ENCODE measurements around the gene RRAGB.
"Not testable (repeated sequence)": the region's sequence is repeated elsewhere in the genome, so short reads cannot be mapped to it uniquely, and the experiment has no call there.

The RRAGB gene

GRCh38 chrX:55738969-55739368, 21.4 kb downstream of the RRAGB start:
- no peak for FAIRE-seq
- no peak for DNase-seq (ENCODE audit: insufficient read length, low spot score)
- no peak for TF ChIP-seq CTCF (IDR thresholded peaks at IDR 0.05; ENCODE audit: insufficient read depth, missing control alignments)

- TF ChIP-seq CTCF (IDR thresholded peaks at IDR 0.05; ENCODE audit: insufficient read depth, missing control alignments) = no peak
- FAIRE-seq = no peak
- no peak for DNase-seq (ENCODE audit: insufficient read length, low spot score)
These were observed 25.1 kb downstream of the RRAGB start for GRCh38 chrX:55742649-55743048.

GRCh38 chrX:55748463-55748862, 30.9 kb downstream of the RRAGB start:
- not testable (repeated sequence) for FAIRE-seq; DNase-seq (ENCODE audit: insufficient read length, low spot score)

GRCh38 chrX:55750256-55750655, 32.7 kb downstream of the RRAGB start:
- no peak for TF ChIP-seq CTCF (IDR thresholded peaks at IDR 0.05; ENCODE audit: insufficient read depth, missing control alignments)
- DNase-seq (ENCODE audit: insufficient read length, low spot score) (no peak), FAIRE-seq (no peak)

- no peak for TF ChIP-seq CTCF (IDR thresholded peaks at IDR 0.05; ENCODE audit: insufficient read depth, missing control alignments)
- FAIRE-seq (no peak), DNase-seq (ENCODE audit: insufficient read length, low spot score) (no peak)
These were observed 37.3 kb downstream of the RRAGB start for GRCh38 chrX:55754861-55755294.

- no peak for DNase-seq (ENCODE audit: insufficient read length, low spot score)
- no peak for TF ChIP-seq CTCF (IDR thresholded peaks at IDR 0.05; ENCODE audit: insufficient read depth, missing control alignments)
- FAIRE-seq = no peak
These were observed 40.5 kb downstream of the RRAGB start for GRCh38 chrX:55758033-55758432.

- DNase-seq (ENCODE audit: insufficient read length, low spot score) (no peak), FAIRE-seq (no peak)
- TF ChIP-seq CTCF (IDR thresholded peaks at IDR 0.05; ENCODE audit: insufficient read depth, missing control alignments) = no peak
These were observed 41.9 kb downstream of the RRAGB start for GRCh38 chrX:55759478-55759877.

- no peak for TF ChIP-seq CTCF (IDR thresholded peaks at IDR 0.05; ENCODE audit: insufficient read depth, missing control alignments)
- no peak for DNase-seq (ENCODE audit: insufficient read length, low spot score)
- FAIRE-seq = no peak
These were observed 49.6 kb downstream of the RRAGB start for GRCh38 chrX:55767100-55767499.

GRCh38 chrX:55774419-55774818, 56.9 kb downstream of the RRAGB start:
- not testable (repeated sequence) for DNase-seq (ENCODE audit: insufficient read length, low spot score); FAIRE-seq

Measured in D721Med (cell line).